GM21717 (cell line): ENCODE results near the gene AGAP1.

Experiments used
- ATAC-seq: cut with Tn5 transposase; IDR thresholded peaks from one replicate; pipeline ENCODE4 v1.9.1; 2021; ENCODE audit warnings: mild to moderate bottlenecking, moderate library complexity; ENCODE audit not compliant: unreplicated experiment

Gene AGAP1

DNA sequence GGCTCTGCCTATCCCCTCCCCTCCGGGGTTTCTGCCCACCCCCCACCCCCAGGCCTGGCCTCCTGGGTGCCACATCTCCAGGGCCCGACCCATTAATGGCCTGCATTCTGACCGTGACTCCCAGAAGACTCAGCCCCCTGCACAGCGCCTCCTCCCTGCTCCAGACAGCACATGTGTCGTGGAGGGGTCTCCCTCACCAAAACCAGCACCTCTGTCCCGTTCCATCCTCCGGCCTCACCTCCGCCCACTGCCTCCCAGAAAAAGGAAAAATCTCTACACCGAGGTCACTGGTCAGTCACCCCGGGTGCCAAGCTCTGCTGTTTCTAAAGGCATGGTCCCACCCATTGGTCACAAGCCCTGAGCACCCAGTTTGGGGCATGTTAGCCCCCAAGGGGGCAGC lies 609.1 kb downstream of the AGAP1 start:
- no peak for ATAC-seq

DNA sequence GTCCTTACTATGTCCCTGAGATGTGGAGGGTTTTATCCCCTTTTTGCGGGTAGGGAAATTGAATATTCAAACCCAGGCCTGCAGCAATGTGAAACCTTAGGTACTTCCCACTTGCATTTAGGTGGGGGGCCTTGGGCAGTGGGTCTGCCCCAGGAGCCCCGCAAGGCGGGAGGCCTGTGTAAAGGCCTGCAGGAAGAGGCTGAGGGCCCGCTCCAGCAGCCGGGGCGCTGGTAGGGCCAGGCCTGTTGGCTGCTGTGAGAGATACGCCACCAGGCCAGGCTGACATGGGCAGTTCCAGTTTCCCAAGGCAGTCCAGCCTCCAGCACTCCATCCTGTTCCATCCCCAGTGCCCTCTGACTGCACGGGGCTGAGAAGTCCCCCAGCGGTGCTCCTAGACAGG lies 610.1 kb downstream of the AGAP1 start:
- no peak for ATAC-seq

- ATAC-seq: no peak
Observed at GRCh38 chr2:236105955-236106607, 612.2 kb downstream of the AGAP1 start.

- no peak for ATAC-seq
Observed at GRCh38 chr2:236106761-236107160, 612.9 kb downstream of the AGAP1 start.

DNA sequence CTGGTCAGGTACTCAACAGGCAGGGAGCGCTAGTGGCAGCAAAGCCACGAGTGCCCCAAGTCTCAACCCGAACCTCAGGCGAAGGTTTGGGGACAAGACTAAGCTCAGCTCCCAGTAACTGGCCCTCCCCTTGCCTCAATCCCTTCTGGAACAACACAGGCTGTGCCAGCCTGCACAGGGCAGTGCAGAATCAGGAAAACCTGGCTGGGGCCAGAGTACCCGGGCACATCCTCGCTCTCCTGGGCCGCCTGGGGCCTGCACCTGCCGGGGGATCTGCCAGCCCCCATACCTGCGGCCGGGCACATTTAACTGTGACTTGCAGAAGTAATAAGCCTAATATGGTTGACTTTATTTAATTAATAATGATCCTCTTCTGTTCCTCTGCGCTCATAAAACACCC lies 613.7 kb downstream of the AGAP1 start:
- no peak for ATAC-seq

GRCh38 chr2:236107942-236108625 lies 614.2 kb downstream of the AGAP1 start:
- no peak for ATAC-seq

- ATAC-seq: no peak
Observed at GRCh38 chr2:236109061-236109460, 615.2 kb downstream of the AGAP1 start.

GRCh38 chr2:236109473-236109872 lies 615.6 kb downstream of the AGAP1 start:
- ATAC-seq: no peak

DNA sequence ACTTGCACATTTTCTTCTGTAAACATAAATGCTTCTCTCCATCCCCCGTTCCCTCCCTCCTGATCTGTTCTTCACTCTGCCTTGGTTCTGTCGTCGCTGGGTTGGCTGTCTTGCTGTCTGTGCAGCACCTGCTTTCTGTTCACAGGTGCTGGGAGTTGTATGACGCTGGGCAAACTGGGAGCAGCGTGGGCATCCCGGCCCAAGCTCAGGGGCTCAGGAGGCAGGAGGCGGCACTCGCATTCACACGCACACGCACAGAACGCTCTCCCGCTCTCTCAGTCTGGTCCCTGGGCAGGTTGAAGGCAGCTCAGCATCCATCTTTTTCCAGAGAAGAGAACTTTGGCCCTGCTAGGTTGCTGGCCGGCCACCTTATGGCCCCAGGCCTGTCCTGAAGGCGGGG lies 618.6 kb downstream of the AGAP1 start:
- ATAC-seq: no peak

DNA sequence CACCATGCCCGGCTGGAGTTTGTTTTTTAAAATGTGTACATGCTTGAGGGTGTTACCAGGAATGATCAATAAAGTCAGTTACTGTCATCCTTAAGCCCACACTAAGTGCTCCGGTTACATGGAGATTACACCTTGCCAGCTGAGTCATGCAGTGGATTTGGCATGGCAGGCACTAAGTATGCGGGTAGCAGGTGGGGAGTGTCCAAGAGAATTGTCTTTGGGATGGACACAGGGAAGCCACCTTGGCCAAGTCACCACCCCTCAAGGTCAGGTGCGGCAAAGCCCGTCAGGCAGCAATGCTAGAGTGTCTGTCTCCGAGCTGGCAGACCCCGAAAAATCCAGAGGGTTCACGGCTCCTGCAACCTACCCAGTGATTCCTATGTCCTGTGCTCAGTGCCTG lies 619.6 kb downstream of the AGAP1 start:
- no peak for ATAC-seq

DNA sequence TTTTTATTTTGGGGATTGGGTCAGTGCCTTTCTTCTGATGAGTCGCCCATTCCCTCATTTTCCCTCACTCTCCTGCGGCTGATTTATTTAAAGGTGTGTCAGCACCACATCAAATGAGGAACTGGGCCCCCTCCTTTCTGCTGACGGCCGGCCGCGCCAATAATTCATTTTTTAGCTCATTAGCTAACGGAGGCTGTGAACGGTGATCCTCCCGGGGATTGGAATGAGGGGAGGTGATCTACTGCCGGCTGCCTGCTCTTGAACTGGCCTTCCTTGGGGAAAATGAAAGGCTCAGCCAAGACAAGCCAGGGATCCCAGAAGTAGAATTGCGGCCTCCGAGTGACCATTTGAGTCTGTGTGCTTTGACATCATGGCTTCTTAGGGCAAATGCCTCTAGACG lies 620.1 kb downstream of the AGAP1 start:
- ATAC-seq: no peak

- no peak for ATAC-seq
Observed at GRCh38 chr2:236114959-236115358, 621.1 kb downstream of the AGAP1 start.

GRCh38 chr2:236117401-236117800 lies 623.6 kb downstream of the AGAP1 start:
- no peak for ATAC-seq

DNA sequence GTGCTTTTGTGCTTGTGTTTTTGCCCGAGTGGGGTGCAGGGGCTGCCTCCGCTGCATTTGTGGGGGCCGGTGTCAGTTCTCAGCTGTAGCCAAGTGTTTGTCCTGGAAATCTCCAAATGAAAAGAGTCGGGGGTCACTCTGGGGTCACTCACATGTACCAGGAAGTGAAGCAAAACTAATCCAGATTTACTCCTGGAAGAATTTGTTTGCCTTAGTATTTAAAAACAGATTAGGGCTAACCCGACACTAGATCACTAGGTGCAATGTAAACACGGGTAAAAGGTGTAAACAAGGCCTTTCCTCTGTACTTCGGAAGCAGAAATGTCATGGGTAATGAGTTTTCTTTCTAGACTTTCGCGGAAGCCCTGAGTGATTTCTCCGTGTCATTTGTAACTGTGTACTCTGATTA lies 624.0 kb downstream of the AGAP1 start:
- ATAC-seq: no peak

GRCh38 chr2:236119003-236119402 lies 625.2 kb downstream of the AGAP1 start:
- ATAC-seq: no peak

- ATAC-seq: no peak
Observed at GRCh38 chr2:236119476-236119875, 625.6 kb downstream of the AGAP1 start.

DNA sequence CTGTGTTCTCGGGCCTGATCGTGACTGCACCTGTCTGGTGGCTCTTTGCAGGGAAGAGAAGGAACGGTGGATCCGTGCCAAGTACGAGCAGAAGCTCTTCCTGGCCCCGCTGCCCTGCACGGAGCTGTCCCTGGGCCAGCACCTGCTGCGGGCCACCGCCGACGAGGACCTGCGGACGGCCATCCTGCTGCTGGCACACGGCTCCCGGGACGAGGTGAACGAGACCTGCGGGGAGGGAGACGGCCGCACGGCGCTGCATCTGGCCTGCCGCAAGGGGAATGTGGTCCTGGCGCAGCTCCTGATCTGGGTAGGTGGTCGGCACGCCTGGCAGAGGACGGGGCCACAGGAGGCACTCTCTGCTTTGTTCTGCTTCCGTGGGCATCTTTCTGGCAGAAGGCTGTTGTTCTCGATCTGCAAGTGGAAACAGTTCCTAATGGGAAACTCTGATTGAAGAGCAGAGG lies 626.3 kb downstream of the AGAP1 start:
- no peak for ATAC-seq

DNA sequence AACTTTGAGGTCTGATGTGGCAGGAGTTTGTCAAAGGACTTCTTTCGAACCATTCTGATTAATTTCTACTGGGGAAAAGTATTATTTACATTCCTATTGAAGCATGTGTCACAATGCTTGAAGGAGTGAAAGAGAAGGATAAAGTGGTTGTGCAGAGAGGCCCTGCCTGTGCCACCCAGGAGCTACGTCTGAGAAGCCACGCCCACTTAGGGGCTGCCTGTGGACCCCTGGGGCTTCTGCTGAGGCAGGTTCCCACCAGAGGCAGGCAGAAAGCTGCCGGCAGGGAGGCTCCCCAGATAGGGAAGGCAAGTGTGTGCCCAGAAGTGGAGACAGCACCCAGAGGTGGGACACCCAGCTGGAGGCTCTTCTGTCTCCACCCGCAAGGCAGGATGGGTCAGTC lies 627.0 kb downstream of the AGAP1 start:
- no peak for ATAC-seq

GRCh38 chr2:236121546-236121945 lies 627.7 kb downstream of the AGAP1 start:
- no peak for ATAC-seq

- ATAC-seq: no peak
Observed at GRCh38 chr2:236122236-236122635, 628.4 kb downstream of the AGAP1 start.

DNA sequence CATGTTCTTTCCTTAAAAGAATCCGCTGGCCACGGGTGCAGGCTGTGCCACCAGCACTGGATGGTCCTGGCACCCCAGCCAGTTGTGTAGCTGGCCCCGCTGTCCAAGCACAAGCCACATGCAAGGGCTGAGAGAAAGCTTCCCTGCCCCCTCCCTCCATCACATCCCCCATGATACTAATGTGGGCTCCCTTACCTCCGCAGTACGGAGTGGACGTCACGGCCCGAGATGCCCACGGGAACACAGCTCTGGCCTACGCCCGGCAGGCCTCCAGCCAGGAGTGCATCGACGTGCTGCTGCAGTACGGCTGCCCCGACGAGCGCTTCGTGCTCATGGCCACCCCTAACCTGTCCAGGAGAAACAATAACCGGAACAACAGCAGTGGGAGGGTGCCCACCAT lies 629.9 kb downstream of the AGAP1 start:
- ATAC-seq: no peak

- ATAC-seq: no peak
Observed at GRCh38 chr2:236124182-236124893, 630.5 kb downstream of the AGAP1 start.
